Measurements from ENCODE around the gene BPHL.

DNA sequence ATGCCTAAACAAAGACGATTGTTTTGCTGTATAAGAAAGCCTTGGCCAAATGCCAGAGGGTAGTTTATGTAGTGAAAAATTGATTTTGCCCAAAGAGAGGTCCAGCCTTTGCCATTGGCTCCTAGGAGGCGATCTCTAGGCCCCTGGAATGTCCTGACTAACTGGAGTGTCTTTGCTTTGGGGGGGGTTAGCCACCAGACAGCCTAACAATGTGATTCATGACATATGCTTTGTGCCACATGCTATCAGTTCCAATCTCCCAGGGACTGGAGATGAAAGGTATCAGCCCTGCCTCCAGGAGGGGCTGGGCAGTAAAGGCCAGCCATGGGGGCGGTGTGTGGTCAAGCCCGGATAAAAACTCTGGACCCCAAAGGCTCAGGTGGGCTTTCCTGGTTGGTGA lies 71.5 kb downstream of the BPHL start:
- no peak for TF ChIP-seq CTCF (IDR thresholded peaks at IDR 0.05)
- TF ChIP-seq POLR2A (IDR thresholded peaks at IDR 0.05), result no peak

Measured in testis (tissue), 2 donors.